GM12874 (cell line): ENCODE results near the gene DIPK1C.

ENCODE experiments used
- CTCF ChIP-seq: IDR thresholded peaks from 2 replicates; pipeline ENCODE4 v1.5.1; 2011; ENCODE audit warnings: low read depth, mild to moderate bottlenecking, control low read depth, low read length, moderate library complexity; ENCODE audit not compliant: insufficient read depth

Gene DIPK1C

GRCh38 chr18:74407888-74408287, 49.2 kb downstream of the DIPK1C start:
- no peak for TF ChIP-seq CTCF

- no peak for TF ChIP-seq CTCF
These were observed 54.2 kb downstream of the DIPK1C start for GRCh38 chr18:74402806-74403433.

- TF ChIP-seq CTCF, result no peak
These were observed 56.3 kb downstream of the DIPK1C start for GRCh38 chr18:74400813-74401212.

GRCh38 chr18:74399091-74399887, 57.8 kb downstream of the DIPK1C start:
- no peak for TF ChIP-seq CTCF

- TF ChIP-seq CTCF, result no peak
These were observed 59.5 kb downstream of the DIPK1C start for GRCh38 chr18:74397572-74397971.

- TF ChIP-seq CTCF, result no peak
These were observed 60.6 kb downstream of the DIPK1C start for GRCh38 chr18:74396171-74397169.
